HG03135 (cell line): ENCODE data around the gene CD7.
"Not testable (repeated sequence)": the region's sequence is repeated elsewhere in the genome, so short reads cannot be mapped to it uniquely, and the experiment has no call there.

ENCODE experiments used
- ATAC-seq: cut with Tn5 transposase; IDR thresholded peaks from one replicate; pipeline ENCODE4 v1.9.1; 2021; ENCODE audit warnings: mild to moderate bottlenecking, moderate library complexity; ENCODE audit not compliant: unreplicated experiment

Gene CD7

GRCh38 chr17:82347994-82348393, 30.6 kb upstream of the CD7 start:
- not testable (repeated sequence) for ATAC-seq

GRCh38 chr17:82346342-82347300, 29.2 kb upstream of the CD7 start:
- no peak for ATAC-seq

GRCh38 chr17:82345151-82345976, 28.0 kb upstream of the CD7 start:
- no peak for ATAC-seq

GRCh38 chr17:82344175-82344907, 26.9 kb upstream of the CD7 start:
- no peak for ATAC-seq

DNA sequence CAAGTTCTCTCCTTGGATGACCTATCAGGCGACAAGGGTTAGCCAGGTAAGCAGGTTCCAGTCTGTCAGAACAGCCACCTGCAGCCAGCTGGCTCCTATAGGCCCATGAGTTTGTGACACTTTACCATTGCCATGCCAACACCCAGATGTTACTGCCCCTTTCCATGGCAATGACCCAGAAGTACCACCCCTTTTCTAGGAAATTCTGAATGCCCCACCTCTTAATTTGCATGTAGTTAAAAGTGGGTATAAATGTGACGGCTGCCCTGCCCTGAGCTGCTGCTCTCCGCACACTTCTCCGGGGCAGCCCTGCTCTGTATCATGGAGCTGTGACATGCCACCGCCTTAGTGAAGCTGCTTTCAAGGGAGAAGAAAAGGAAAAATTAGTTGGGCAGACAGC, 26.2 kb upstream of the CD7 start:
- no peak for ATAC-seq

- no peak for ATAC-seq
Observed at GRCh38 chr17:82342361-82343079, 25.1 kb upstream of the CD7 start.

DNA sequence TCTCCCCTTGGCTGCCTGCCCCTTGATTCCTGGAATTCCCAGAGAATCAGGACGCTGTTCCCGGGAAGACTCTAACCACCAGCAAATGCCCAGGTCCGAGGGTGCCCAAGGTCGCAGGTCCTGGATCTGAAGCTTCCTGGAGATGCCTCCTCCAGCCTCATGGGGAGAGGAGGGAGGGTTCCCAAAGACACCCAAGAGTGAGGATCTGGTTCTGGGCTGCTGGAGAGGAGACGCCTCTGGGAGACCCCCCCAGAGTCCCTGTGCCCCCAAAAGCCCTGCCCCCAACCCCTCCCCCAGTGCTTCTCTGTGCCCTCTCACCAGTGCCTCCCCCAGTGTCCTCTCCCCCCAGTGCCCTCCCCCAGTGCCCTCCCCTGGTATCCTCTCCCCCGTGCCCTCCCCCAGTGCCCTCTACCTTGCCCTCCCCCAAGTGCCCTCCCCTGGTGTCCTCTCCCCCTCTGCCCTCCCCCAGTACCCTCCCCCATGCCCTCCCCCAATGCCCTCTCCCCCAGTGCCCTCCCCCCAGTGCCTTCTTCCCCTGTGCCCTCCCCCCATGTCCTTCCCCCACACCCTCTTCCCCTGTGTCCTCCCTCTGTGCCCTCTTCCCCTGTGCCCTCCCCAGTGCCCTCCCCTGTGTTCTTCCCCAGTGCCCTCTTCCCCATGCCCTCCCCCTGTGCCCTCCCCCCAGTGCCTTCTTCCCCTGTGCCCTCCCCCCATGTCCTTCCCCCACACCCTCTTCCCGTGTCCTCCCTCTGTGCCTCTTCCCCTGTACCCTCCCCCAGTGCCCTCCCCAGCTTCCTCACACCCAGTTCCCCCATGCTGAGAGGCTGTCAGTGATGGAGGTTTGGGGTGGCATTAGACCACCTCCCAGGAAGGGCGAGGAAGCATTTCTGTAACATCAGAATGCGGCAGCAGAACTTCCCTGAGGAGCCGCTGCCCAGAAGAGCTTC, 22.5 kb upstream of the CD7 start:
- ATAC-seq = no peak

- no peak for ATAC-seq
Observed at GRCh38 chr17:82338858-82339633, 21.6 kb upstream of the CD7 start.

DNA sequence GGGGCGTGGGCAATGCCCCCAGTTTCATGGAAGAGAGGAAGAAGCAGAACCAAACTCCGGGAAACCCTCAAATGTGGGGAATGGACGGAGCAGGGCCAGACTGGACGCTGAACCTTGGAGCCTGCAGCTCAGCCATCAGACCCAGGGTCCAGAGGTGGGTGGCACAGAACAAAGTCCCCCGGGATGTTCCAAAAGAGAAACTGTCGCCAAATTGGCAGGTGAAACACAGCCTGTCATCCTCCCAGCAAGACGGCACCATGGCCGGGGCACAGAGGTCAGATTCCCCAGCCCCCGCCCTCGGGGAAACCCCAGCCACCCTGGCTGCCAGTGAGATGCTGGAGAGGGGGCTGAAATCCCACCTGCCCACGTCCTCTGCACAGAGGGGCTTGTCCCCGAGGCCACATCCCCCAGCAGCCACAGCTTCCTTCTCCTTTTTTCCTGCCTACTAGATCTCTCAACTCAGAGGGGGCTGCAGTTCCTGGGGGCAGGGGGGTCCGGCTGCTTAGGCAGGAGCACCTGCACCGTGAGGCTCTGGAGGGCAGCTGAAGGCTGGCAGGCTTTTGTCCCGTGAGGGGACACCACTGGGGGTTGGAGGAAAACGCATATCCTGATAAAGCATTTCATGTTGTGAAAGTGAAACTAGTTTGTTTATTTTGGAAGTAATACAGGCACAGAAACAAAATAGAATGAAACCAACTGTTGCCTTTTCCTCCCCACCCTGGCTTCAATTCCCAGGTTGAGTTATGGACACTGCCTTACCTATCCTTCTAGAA, 17.4 kb upstream of the CD7 start:
- no peak for ATAC-seq

DNA sequence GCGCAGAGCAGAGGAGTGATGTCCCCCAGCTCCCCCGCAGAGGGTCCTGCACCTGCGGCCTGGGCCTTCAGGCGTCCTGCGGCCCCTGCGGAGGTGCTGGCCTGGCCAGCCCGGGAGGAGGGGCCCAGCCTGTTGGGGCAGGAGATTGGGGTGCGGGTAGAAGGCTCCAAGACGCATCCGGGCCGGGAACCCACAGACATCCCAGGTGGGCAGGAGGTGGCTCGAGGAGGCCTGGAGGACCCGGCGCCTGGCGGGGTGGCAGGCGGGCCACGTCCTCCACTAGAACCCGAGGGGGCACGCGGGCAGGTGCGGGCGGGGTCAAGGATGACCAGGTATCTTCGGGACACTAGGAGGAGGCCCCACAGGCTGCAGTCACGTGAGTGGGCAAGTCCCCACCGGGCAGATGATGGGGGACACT, 16.8 kb upstream of the CD7 start:
- no peak for ATAC-seq

DNA sequence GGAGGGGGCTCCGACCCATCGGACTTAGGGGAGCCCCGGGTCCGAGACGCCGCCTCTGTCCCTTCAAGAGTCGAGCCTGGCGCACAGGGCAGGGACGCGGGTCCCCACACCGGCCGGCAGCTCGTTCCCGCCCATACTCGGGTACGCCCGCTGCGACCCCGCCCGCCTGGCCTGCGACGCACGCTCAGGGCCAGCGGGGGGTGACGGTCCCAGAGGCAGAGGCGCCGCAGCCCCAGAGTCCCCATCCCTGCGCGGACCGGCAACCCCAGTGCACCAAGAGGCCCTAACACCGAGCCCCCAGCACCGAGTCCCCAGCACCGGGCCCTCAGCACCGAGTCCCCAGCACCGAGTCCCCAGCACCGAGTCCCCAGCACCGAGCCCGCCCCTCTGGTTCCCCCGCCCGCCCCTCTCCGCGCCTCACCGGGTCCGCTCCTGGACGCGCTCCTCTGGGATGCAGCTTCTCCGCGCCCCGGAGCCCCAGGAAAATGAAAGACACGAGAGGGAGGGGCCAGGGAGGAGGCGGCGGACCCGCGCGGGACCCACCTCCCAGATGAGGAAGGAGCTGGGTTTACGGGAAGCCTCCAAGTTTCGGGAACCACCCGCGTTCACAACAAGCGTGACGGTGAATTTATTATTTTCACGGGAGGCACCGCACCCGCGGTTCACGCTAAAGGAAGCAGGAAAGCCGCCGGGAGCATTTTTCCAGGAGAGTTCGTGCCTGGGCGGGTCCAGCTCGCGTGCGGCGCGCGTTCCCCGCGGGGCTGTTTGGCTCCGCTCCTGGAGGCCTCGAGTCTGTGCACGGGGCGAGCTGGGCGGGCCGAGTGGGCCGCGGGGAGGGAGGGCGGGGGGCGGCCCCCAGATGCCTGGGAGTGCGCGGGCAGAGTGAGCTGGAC, 16.1 kb upstream of the CD7 start, which contains the start of gene SECTM1:
Gene SECTM1 (minus strand): TSS at position 488 of the 893 bp plus-strand sequence. CDS start 6,526 bp downstream, outside the sequence.
- no peak for ATAC-seq

DNA sequence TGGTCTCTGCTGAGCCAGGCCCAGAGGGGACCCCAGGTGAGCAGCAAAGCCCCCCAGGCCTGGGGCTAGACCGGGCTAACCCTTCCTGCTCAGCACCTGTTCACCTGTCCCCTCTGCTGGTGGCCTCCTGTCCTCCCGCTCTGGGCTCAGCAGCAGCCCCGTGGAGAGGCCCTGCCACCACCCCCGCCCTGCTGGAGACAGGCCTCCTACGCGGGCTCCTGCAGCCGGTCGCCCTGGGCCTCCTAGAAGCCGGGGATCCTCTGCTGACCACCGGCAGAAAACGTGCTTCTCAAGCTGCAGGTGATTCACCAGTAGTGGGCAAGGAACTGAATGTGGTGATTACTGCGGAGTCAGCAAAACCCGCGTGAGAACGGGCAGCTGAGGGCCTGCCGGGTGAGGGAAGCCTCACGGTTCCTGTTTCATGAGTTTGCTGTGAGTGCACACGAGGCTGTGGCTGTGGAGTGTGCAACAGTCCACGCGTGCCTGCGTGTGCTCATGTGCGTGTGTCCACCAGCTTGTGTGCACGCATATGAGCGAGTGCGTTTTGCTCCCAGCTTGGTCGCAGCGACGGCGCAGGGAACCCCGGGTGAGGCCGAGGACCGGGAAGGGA, 15.4 kb upstream of the CD7 start:
- no peak for ATAC-seq

DNA sequence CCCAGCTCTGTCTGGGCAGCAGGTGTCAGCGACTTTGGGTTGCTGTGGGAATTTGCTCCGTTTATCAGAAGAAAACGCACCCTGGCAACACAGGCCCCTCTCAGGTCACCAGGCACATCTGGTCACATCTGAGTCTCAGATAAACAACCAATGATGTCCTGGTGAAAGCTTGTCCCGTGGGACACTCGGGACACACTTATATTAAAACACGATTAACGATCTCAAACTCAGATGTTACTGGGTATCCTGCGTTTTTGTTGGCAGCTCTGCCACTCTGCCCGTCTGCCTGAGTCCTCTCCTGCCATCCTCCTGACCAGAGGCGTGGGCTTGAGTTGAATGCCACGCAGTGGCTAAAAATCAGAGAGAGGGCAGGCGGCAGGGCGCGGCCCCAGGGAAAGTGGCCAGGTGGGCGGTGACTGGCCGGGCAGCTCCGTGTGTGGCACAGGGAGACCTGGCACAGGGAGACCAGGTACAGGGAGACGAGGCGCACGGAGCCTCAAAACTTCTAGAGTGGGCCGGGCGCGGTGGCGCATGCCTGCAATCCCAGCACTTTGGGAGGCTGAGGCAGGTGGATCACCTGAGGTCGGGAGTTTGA, 14.0 kb upstream of the CD7 start:
- no peak for ATAC-seq

DNA sequence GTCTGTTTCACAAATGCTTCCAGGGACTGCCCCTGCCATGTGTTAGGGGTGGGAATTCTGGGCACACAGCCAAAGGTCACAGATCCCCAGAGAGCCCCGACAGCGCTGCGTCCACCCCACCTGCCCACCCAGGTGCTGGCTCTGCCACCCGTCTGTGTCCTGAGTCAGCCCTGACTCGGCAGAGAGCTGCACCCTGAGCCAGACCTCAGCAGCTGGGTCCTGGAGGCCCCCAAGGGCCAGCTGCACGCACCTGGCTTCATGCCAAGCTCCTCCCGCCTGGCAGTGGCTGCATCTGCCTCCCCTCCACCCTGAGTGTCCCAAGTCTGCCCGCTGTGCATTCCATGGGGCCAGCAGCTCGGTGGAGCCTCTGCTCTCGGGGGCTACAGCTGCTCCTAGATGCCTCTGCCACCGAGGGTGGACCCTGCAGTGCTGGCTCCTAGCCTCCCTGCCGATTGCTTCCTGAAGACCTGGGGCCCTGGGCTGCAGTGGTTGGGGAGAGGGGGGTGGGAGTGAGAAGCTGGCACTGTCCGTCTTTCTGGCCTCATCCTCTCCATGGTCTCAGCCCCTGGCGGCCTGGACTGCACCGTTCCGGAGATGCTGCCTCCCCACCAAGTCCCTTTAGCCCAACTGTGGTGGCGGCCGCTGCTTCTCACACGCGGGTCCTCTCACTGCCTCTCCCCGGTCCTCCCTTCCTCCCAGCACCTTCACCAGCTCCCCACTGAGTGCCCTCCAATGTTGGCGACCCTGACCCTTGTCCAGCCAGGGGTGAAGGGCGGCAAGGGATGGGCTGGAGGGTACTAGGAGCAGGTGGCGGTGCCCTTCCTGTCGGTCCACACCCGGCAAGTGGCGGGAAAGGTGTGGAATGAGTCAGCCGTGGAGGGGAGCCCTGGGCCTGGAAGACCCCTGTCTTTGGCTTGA, 13.2 kb upstream of the CD7 start:
- no peak for ATAC-seq
